GM23248 (cell line): Measurements from ENCODE around the gene SRP14.

Source experiments
- EZH2 ChIP-seq: fragments of 200-600 bp; sonication (generic); IDR thresholded peaks from 2 replicates; pipeline ENCODE4 v1.6.1; 2018; ENCODE audit warnings: antibody characterized with exemption, mild to moderate bottlenecking; ENCODE audit not compliant: insufficient read depth, poor library complexity, severe bottlenecking
- EZH2phosphoT487 ChIP-seq: fragments of 200-600 bp; sonication (generic); IDR thresholded peaks from 2 replicates; pipeline ENCODE4 v1.6.1; 2018; ENCODE audit warnings: antibody characterized with exemption, moderate library complexity, mild to moderate bottlenecking, low read depth; ENCODE audit not compliant: insufficient read depth

- no peak for TF ChIP-seq EZH2
- TF ChIP-seq EZH2phosphoT487 = no peak
These were observed 51.2 kb downstream of the SRP14 start for GRCh38 chr15:39987821-39988220.
